ENCODE measurements around the gene NHERF1. TPM values are rescaled to one million over a fixed set of nuclear protein-coding genes. Genes with fewer than 3 reads are reported as not detected.

NHERF1 gene
- total RNA-seq, 2 experiments from 2014 or later, result 73.2 to 116 TPM

DNA sequence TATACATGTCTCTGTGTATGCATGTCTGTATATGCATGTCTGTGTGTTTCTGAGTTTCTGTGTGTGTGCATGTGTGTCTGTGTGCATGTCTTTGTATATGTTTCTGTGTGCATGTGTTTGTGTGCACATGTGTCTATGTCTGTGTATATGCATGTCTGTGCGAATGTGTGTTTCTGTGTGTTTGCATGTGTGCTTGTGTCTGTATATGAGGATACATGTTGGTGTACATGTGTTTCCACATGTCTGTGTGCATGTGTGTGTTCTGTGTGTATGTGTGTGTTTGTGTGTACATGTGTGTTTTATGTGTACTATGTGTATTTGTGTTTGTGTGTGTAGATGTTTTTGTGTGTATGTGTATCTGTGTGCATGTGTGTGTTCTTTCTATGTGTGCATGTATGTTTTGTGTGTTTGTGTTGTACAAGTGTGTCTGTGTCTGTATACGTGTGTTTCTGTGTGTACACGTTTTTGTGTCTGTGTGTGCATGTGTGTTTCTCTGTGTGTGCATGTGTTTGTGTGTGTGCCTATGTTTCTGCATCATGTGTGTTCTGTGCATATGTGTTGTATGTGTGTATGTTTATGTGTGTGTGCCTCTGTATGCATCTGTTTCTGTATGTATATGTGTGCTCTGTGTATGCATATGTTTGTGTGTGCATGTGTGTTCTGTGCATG lies 20.3 kb upstream of the NHERF1 start:
- Histone ChIP-seq H3K4me2 (ENCODE audit: low read length) (no peak overlapping the region), H3K9me2 (ENCODE audit: insufficient read depth, low read length) (no peaks in the 10 kb centered on the region), H3K27ac (ENCODE audit: low read depth, low read length, poor library complexity, severe bottlenecking) (no peak overlapping the region), H3K79me2 (ENCODE audit: insufficient read depth, low read depth, low read length) (no peaks in the 10 kb centered on the region), H3K9me3 (ENCODE audit: low read length) (peaks cover 10% of the 10 kb centered on the region), H3K4me3 (ENCODE audit: low read depth, low read length, poor library complexity, severe bottlenecking) (no peak overlapping the region), H3K4me1 (ENCODE audit: insufficient read depth, low read length, poor library complexity, severe bottlenecking) (no peaks in the 10 kb centered on the region), H3K36me3 (ENCODE audit: insufficient read depth, low read length) (no peaks in the 10 kb centered on the region), H2AFZ (ENCODE audit: low read length) (no peak overlapping the region), H4K20me1 (ENCODE audit: insufficient read depth, low read length) (no peaks in the 10 kb centered on the region)
- no peak for TF ChIP-seq EZH2phosphoT487 (IDR thresholded peaks at IDR 0.05; ENCODE audit: borderline replicate concordance, low read depth, low read length)
- TF ChIP-seq, protein P1, sequence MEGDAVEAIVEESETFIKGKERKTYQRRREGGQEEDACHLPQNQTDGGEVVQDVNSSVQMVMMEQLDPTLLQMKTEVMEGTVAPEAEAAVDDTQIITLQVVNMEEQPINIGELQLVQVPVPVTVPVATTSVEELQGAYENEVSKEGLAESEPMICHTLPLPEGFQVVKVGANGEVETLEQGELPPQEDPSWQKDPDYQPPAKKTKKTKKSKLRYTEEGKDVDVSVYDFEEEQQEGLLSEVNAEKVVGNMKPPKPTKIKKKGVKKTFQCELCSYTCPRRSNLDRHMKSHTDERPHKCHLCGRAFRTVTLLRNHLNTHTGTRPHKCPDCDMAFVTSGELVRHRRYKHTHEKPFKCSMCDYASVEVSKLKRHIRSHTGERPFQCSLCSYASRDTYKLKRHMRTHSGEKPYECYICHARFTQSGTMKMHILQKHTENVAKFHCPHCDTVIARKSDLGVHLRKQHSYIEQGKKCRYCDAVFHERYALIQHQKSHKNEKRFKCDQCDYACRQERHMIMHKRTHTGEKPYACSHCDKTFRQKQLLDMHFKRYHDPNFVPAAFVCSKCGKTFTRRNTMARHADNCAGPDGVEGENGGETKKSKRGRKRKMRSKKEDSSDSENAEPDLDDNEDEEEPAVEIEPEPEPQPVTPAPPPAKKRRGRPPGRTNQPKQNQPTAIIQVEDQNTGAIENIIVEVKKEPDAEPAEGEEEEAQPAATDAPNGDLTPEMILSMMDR (conservative IDR thresholded peaks at IDR 0.05; ENCODE audit: low read length), result no peak
- intact Hi-C loops (cut with micrococcal nuclease; ENCODE audit: unreplicated experiment), result no loop called here
- ChIA-PET POLR2A (no interaction called here), CTCF (ENCODE audit: unreplicated experiment) (no interaction called here)
- DNase-seq (ENCODE audit: low spot score), result no peak
- BruUV-seq (replicated peaks), result no TSS peak

DNA sequence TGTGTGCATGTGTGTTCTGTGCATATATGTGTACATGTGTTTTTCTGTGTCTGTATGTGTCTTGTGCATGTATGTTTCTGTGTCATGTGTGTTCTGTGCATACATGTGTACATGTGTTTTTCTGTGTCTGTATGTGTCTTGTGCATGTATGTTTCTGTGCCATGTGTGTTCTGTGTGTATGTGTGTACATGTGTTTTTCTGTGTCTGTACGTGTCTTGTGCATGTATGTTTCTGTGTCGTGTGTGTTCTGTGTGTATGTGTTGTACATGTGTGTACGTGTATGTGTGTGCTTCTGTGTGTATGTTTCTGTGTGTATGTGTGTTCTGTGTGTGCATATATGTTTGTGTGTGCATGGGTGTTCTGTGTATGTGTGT lies 19.7 kb upstream of the NHERF1 start:
- no peak overlapping the region for H2AFZ ChIP-seq (ENCODE audit: low read length)
- H4K20me1 ChIP-seq (ENCODE audit: insufficient read depth, low read length), result no peaks in the 10 kb centered on the region
- BruUV-seq (replicated peaks), result no TSS peak
- no peak overlapping the region for H3K27ac ChIP-seq (ENCODE audit: low read depth, low read length, poor library complexity, severe bottlenecking)
- H3K36me3 ChIP-seq (ENCODE audit: insufficient read depth, low read length), result no peaks in the 10 kb centered on the region
- POLR2A ChIA-PET, result no interaction called here
- H3K4me1 ChIP-seq (ENCODE audit: insufficient read depth, low read length, poor library complexity, severe bottlenecking), result no peaks in the 10 kb centered on the region
- no peak for DNase-seq (ENCODE audit: low spot score)
- TF ChIP-seq, protein P1 (conservative IDR thresholded peaks at IDR 0.05; ENCODE audit: low read length), result no peak
- no peak for TF ChIP-seq EZH2phosphoT487 (IDR thresholded peaks at IDR 0.05; ENCODE audit: borderline replicate concordance, low read depth, low read length)
- peaks cover 10% of the 10 kb centered on the region for H3K9me3 ChIP-seq (ENCODE audit: low read length)
- no peak overlapping the region for H3K4me2 ChIP-seq (ENCODE audit: low read length)
- CTCF ChIA-PET (ENCODE audit: unreplicated experiment), result no interaction called here
- H3K9me2 ChIP-seq (ENCODE audit: insufficient read depth, low read length), result no peaks in the 10 kb centered on the region
- no peak overlapping the region for H3K4me3 ChIP-seq (ENCODE audit: low read depth, low read length, poor library complexity, severe bottlenecking)
- intact Hi-C loops (cut with micrococcal nuclease; ENCODE audit: unreplicated experiment), result no loop called here
- no peaks in the 10 kb centered on the region for H3K79me2 ChIP-seq (ENCODE audit: insufficient read depth, low read depth, low read length)

DNA sequence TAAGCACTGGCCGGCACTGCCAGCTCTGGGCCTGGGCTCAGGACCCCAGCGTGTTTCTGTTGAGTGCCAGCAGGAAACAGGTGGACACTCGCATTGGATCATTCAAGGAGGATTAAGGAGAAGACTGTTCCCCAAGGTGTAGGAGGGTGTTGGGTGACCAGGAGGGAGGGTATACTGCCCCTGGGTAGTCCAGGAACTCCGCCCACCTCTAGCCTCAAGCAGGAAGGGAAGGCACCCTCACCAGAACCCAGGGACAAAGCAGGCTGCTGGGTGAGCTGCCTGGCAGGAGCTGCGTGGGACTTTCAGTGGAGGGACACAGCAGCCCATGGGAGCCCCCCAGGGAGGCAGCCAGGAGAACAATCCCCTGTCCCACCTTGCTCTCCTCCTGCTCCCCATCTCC lies 19.1 kb upstream of the NHERF1 start:
- Histone ChIP-seq H2AFZ (ENCODE audit: low read length) (no peak overlapping the region), H3K27ac (ENCODE audit: low read depth, low read length, poor library complexity, severe bottlenecking) (no peak overlapping the region), H3K9me3 (ENCODE audit: low read length) (peaks cover 10% of the 10 kb centered on the region), H4K20me1 (ENCODE audit: insufficient read depth, low read length) (no peaks in the 10 kb centered on the region), H3K9me2 (ENCODE audit: insufficient read depth, low read length) (no peaks in the 10 kb centered on the region), H3K4me1 (ENCODE audit: insufficient read depth, low read length, poor library complexity, severe bottlenecking) (no peaks in the 10 kb centered on the region), H3K4me3 (ENCODE audit: low read depth, low read length, poor library complexity, severe bottlenecking) (no peak overlapping the region), H3K79me2 (ENCODE audit: insufficient read depth, low read depth, low read length) (no peaks in the 10 kb centered on the region), H3K4me2 (ENCODE audit: low read length) (no peak overlapping the region), H3K36me3 (ENCODE audit: insufficient read depth, low read length) (no peaks in the 10 kb centered on the region)
- ChIA-PET POLR2A (no interaction called here), CTCF (ENCODE audit: unreplicated experiment) (no interaction called here)
- no peak for DNase-seq (ENCODE audit: low spot score)
- intact Hi-C loops (cut with micrococcal nuclease; ENCODE audit: unreplicated experiment), result no loop called here
- TF ChIP-seq EZH2phosphoT487 (IDR thresholded peaks at IDR 0.05; ENCODE audit: borderline replicate concordance, low read depth, low read length), result no peak
- TF ChIP-seq, protein P1 (conservative IDR thresholded peaks at IDR 0.05; ENCODE audit: low read length), result no peak
- BruUV-seq (replicated peaks), result no TSS peak

Data from OCI-LY7 (cell line).